Uterus (tissue), 2 donors: ENCODE data around the gene SZT2.
"Not testable (repeated sequence)": the region's sequence is repeated elsewhere in the genome, so short reads cannot be mapped to it uniquely, and the experiment has no call there.

ENCODE experiments used
- CTCF ChIP-seq, 4 experiments: fragments of 200-600 bp in 2 of 4; fragments of 450-650 bp in 2 of 4; sonication (generic) in 2 of 4; IDR thresholded peaks; one replicate each; pipeline ENCODE4 v1.5.1; 2016 to 2019; ENCODE audit warnings: antibody characterized with exemption in 4 of 4, mild to moderate bottlenecking in 2 of 4, moderate library complexity in 1 of 4
- POLR2A ChIP-seq, 2 donors: fragments of 450-650 bp; IDR thresholded peaks; one replicate each; pipeline ENCODE4 v1.6.1; 2016; ENCODE audit warnings: antibody characterized with exemption in 2 of 2, mild to moderate bottlenecking in 1 of 2, moderate library complexity in 1 of 2

- not testable (repeated sequence) for TF ChIP-seq CTCF, POLR2A (IDR thresholded peaks at IDR 0.05)
Measured at GRCh38 chr1:43472463-43473151, 82.9 kb downstream of the SZT2 start.
